GM21447 (cell line): ENCODE results near the gene ATP8B1.
"Not testable (repeated sequence)": the region's sequence is repeated elsewhere in the genome, so short reads cannot be mapped to it uniquely, and the experiment has no call there.

Experiments used
- ATAC-seq: cut with Tn5 transposase; IDR thresholded peaks from one replicate; pipeline ENCODE4 v1.9.1; 2021; ENCODE audit not compliant: unreplicated experiment

The ATP8B1 gene

DNA sequence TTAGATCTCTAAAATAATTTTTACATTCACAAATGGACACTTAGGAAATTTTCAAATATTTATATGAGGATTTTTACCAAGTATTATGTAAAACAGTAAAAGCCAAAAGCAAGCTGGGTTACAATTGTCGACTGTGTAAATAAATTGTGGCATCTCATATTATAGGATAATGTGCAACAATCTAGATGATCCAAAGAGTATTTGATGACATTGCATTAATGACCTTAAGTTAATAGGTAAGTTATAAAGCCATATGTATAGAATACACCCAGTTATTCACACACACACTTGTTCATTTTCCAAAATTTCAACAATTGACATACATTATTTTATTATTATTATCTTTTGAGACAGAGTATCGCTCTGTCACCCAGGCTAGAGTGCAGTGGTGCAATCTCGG lies 69.3 kb downstream of the ATP8B1 start:
- no peak for ATAC-seq

DNA sequence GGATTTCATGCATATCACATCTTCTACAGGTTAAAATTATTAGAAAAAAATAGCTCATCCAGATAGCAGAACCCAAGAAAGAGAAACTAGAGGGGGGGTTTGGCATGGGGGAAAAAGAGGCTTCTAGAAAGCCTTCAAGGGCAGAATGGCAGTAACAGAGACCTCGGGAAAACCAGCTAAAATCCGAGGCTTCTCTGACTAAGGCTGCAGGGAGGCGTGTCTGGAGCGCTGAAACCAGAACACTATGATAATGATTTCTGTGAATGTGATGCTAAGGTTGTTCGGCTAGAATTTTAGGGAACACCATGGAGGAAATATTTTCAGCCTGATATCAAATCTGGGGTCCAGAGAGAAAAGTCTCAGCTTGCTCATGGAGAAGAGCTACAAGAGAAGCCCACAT lies 73.0 kb downstream of the ATP8B1 start:
- no peak for ATAC-seq

- no peak for ATAC-seq
These were observed 74.1 kb downstream of the ATP8B1 start for GRCh38 chr18:57728941-57729511.

GRCh38 chr18:57727952-57728807 lies 74.9 kb downstream of the ATP8B1 start:
- no peak for ATAC-seq

- ATAC-seq, result not testable (repeated sequence)
These were observed 83.7 kb downstream of the ATP8B1 start for GRCh38 chr18:57719211-57719935.

DNA sequence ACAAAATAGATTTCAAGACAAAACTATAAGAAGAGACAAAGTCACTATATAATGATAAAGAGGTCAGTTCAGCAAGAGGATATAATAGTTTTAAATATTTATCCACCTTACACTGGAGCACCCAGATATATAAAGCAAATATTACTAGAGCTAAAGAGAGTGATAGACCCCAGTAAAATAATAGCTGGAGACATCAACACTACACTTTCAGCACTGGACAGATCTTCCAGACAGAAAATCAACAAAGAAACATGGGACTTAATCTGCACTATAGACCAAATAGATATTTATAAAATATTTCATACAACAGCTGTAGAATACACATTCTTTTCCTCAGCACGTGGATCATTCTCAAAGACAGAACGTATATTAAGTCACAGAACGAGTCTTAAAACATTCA lies 86.6 kb downstream of the ATP8B1 start:
- ATAC-seq, result no peak

DNA sequence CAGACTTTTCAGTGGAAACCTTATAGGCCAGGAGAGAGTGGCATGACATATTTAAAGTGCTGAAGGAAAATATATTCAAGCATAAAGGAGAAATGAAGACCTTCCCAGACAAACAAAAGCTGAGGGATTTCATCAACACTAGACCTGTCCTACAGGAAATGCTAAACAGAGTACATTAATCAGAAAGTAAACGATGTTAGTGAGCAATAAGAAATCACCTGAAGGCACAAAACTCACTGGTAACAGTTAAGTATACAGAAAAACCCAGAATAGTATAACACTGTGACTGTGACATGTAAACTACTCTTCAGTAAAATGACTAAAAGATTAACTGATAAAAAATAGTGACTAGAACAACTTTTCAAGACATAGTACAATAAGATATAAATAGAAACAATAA lies 87.4 kb downstream of the ATP8B1 start:
- no peak for ATAC-seq

DNA sequence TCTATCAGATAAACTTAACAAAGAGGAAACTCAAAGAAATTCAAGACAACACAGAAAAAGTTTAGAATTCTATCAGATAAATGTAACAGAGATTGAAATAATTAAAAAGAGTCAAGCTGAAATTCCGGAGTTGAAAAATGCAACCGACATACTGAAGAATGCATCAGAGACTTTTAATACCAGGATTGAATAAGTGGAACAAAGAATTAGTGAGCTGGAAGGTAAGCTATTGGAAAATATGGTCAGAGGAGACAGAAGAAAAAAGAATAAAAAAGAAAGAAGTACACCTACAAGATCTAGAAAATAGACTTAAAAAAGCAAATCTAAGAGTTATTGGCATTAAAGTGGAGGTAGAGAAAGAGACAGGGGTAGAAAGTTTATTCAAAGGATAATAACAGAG lies 88.0 kb downstream of the ATP8B1 start:
- no peak for ATAC-seq

GRCh38 chr18:57710226-57710625 lies 92.9 kb downstream of the ATP8B1 start:
- no peak for ATAC-seq

- ATAC-seq, result no peak
These were observed 93.8 kb downstream of the ATP8B1 start for GRCh38 chr18:57709335-57709734.

DNA sequence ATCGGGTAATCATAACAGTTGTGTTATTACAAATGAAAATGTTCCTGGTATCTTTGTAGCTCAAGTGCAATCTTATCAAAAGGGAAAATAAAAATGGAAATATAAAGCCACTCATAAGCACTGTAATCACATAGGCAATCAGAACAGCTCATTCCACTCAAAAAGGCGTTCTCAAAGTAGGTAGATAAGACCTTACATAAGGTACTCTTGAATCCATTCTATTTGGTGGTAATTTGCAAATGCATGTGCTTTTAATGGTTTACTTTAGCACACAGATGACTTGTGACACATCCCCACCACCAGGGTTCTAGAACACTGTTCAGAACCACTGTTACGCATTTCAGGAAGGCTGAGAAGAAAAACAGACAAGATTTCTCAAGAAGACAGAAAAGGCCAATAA lies 94.8 kb downstream of the ATP8B1 start:
- ATAC-seq, result no peak

- no peak for ATAC-seq
These were observed 97.1 kb downstream of the ATP8B1 start for GRCh38 chr18:57705832-57706595.

- ATAC-seq, result no peak
These were observed 98.1 kb downstream of the ATP8B1 start for GRCh38 chr18:57705011-57705410.

DNA sequence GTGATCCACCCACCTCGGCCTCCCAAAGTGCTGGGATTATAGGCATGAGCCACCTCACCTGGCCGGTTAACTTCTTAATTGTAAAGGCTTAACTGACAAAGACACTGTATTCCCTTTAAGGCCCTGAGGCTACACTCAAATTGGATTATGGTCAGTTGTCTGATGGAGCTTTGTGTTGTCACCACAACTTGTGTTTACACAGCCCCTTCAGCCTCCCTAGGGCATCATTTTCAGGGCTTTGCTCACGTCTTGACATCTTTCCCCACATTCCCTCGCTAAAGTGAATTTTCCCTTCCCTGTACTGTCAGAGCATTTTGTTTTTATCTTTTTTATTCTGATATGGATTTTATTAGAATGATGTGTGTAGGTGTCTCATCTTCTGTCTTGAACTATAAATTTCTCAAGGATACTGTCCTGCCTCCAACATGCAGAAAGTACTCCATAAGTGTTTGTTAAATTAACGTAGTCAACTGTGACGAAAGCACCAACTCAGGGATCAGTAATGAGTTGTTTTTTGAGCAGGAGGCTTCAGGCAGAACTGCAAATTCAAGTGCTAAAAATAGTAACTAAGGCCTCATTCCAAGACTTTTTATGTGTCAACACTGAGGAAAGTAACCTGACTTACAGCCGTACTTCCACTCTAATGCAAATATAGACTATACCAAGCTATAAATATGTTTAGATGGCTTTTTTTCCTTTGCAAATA lies 104.4 kb downstream of the ATP8B1 start:
- no peak for ATAC-seq

DNA sequence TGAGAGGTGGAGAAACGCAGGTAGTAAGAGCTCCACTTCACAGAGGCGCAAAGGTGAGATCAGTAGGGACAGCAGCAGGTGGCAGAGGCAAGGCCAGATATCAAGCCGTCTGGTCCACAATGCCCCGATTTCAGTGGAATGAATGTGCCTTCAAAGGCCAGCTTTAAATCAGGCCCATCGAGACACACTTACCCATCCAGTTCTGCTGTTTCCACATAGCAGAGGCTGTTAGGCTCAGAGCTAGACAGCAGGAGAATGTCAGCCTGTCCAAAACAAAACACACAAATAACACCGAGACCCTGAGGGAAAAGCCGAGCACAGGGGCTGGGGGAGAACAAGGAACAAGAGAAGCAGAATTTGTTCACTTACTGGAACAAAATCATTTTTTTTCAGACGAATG lies 105.7 kb downstream of the ATP8B1 start:
- ATAC-seq, result no peak

GRCh38 chr18:57696271-57696670 lies 106.8 kb downstream of the ATP8B1 start:
- ATAC-seq, result no peak

DNA sequence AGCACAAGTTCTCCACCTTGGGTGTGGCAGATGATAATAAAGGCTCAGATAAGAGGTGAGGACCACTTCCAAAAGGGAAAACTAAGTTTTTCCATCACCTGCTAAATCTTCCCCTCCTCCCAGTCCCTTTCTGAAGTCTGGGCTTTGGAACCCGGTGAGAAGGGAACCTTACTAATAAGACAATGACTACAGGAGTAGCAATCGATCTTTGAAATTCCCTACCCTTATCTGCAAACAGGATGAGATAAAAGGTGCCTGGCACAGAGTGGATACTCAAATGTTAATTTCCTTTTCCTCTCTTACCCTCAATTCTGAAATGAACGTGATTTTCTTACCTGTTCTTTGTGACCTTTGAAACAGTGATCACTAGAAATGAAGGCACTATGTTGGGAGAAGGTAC lies 111.8 kb downstream of the ATP8B1 start:
- ATAC-seq, result no peak

- ATAC-seq, result no peak
These were observed 115.1 kb downstream of the ATP8B1 start for GRCh38 chr18:57687970-57688369.

- no peak for ATAC-seq
These were observed 119.6 kb downstream of the ATP8B1 start for GRCh38 chr18:57683470-57683869.
